NB4 (cell line): ENCODE data around the gene MSH6.

Experiments used
- CTCF ChIP-seq: IDR thresholded peaks from one replicate; pipeline ENCODE4 v1.5.1; 2012; ENCODE audit warnings: low read depth, low read length
- MAX ChIP-seq: IDR thresholded peaks from 2 replicates; pipeline ENCODE4 v1.6.1; 2011; ENCODE audit warnings: low read depth, low read length
- MYC ChIP-seq: IDR thresholded peaks from 2 replicates; pipeline ENCODE4 v1.6.1; 2011; ENCODE audit warnings: low read depth, low read length
- POLR2A ChIP-seq: IDR thresholded peaks from 2 replicates; pipeline ENCODE4 v1.6.1; 2011; ENCODE audit warnings: mild to moderate bottlenecking; ENCODE audit not compliant: insufficient read length; ENCODE audit errors: extremely low read depth

GRCh38 chr2:47818777-47819176 is 35.8 kb downstream of the MSH6 start:
- TF ChIP-seq POLR2A (no peak), CTCF (no peak), MAX (no peak), MYC (no peak)
